Measurements from ENCODE around the gene PDGFRB.

DNA sequence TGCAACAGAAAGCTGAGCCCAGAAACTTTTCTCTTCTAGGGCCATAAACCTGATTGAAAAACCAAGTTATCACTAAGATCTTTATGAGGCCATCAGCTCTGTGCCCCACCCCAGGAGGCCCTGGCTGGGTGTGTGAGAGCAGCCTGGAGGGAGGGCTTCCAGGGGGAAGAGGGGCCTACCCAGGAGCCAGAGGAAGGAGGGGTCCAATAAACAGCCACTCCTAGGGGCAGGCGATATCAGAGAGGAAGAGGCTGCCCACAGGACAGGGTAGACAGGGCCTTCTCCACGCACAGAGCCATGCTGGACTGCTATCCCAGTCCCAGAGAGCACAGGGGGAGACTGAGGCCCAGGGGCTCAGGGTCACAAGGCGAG is 6.5 kb upstream of the PDGFRB start:
- TF ChIP-seq, protein P1, sequence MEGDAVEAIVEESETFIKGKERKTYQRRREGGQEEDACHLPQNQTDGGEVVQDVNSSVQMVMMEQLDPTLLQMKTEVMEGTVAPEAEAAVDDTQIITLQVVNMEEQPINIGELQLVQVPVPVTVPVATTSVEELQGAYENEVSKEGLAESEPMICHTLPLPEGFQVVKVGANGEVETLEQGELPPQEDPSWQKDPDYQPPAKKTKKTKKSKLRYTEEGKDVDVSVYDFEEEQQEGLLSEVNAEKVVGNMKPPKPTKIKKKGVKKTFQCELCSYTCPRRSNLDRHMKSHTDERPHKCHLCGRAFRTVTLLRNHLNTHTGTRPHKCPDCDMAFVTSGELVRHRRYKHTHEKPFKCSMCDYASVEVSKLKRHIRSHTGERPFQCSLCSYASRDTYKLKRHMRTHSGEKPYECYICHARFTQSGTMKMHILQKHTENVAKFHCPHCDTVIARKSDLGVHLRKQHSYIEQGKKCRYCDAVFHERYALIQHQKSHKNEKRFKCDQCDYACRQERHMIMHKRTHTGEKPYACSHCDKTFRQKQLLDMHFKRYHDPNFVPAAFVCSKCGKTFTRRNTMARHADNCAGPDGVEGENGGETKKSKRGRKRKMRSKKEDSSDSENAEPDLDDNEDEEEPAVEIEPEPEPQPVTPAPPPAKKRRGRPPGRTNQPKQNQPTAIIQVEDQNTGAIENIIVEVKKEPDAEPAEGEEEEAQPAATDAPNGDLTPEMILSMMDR (IDR thresholded peaks at IDR 0.05) = no peak
- TF ChIP-seq POLR2A (IDR thresholded peaks at IDR 0.05) = no peak

All from body of pancreas (tissue), 4 donors.